GM21576 (cell line): ENCODE measurements around the gene RIC3.

ENCODE experiments used
- ATAC-seq: cut with Tn5 transposase; IDR thresholded peaks from one replicate; pipeline ENCODE4 v1.9.1; 2021; ENCODE audit warnings: mild to moderate bottlenecking, moderate library complexity; ENCODE audit not compliant: unreplicated experiment

The RIC3 gene

GRCh38 chr11:8070417-8071115 is 98.3 kb downstream of the RIC3 start:
- ATAC-seq = peak; percentile 61

- ATAC-seq = no peak
Measured at GRCh38 chr11:8069771-8070170, 99.1 kb downstream of the RIC3 start.

GRCh38 chr11:8068605-8069221 is 100.1 kb downstream of the RIC3 start:
- ATAC-seq = no peak

GRCh38 chr11:8067929-8068575 is 100.8 kb downstream of the RIC3 start:
- no peak for ATAC-seq

GRCh38 chr11:8067567-8067928 is 101.3 kb downstream of the RIC3 start:
- ATAC-seq = no peak

- no peak for ATAC-seq
Measured at GRCh38 chr11:8066911-8067455, 101.8 kb downstream of the RIC3 start.

- no peak for ATAC-seq
Measured at GRCh38 chr11:8066036-8066910, 102.6 kb downstream of the RIC3 start.

- no peak for ATAC-seq
Measured at GRCh38 chr11:8065031-8065430, 103.8 kb downstream of the RIC3 start.

GRCh38 chr11:8063324-8063723 is 105.5 kb downstream of the RIC3 start:
- ATAC-seq = no peak

GRCh38 chr11:8062781-8063257 is 106.0 kb downstream of the RIC3 start:
- no peak for ATAC-seq

- no peak for ATAC-seq
Measured at GRCh38 chr11:8061555-8062428, 107.0 kb downstream of the RIC3 start.

- no peak for ATAC-seq
Measured at GRCh38 chr11:8060801-8061554, 107.8 kb downstream of the RIC3 start.

- ATAC-seq = no peak
Measured at GRCh38 chr11:8060146-8060719, 108.6 kb downstream of the RIC3 start.

- ATAC-seq = no peak
Measured at GRCh38 chr11:8059571-8060011, 109.2 kb downstream of the RIC3 start.

- no peak for ATAC-seq
Measured at GRCh38 chr11:8059030-8059429, 109.8 kb downstream of the RIC3 start.

- no peak for ATAC-seq
Measured at GRCh38 chr11:8058216-8058615, 110.6 kb downstream of the RIC3 start.

- ATAC-seq = no peak
Measured at GRCh38 chr11:8056810-8057463, 111.9 kb downstream of the RIC3 start.
